CD4-positive, alpha-beta T cell treated with Interleukin-17A for 1 hour (primary cell): ENCODE data around the gene GAL3ST2.
"Not testable (repeated sequence)": the region's sequence is repeated elsewhere in the genome, so short reads cannot be mapped to it uniquely, and the experiment has no call there.

Source experiments
- DNase-seq: peaks from one replicate; pipeline ENCODE4 v3.0.0-alpha.2; 2020

The GAL3ST2 gene

GRCh38 chr2:241768850-241769249 is 7.8 kb upstream of the GAL3ST2 start:
- no peak for DNase-seq

- no peak for DNase-seq
These were observed 6.8 kb upstream of the GAL3ST2 start for GRCh38 chr2:241769819-241770184.

GRCh38 chr2:241770185-241770935 is 6.3 kb upstream of the GAL3ST2 start:
- no peak for DNase-seq

GRCh38 chr2:241770936-241771285 is 5.7 kb upstream of the GAL3ST2 start:
- no peak for DNase-seq

- no peak for DNase-seq
These were observed 5.1 kb upstream of the GAL3ST2 start for GRCh38 chr2:241771286-241772062.

GRCh38 chr2:241772063-241772499 is 4.5 kb upstream of the GAL3ST2 start:
- peak; percentile 67 for DNase-seq

GRCh38 chr2:241773511-241774418 is 2.9 kb upstream of the GAL3ST2 start:
- no peak for DNase-seq

GRCh38 chr2:241774419-241775222 is 2.0 kb upstream of the GAL3ST2 start:
- DNase-seq, result no peak

- DNase-seq, result no peak
These were observed 1.1 kb upstream of the GAL3ST2 start for GRCh38 chr2:241775223-241776177.

- no peak for DNase-seq
These were observed 606 bp downstream of the GAL3ST2 start for GRCh38 chr2:241777170-241777685.

GRCh38 chr2:241777686-241778627 is 1.3 kb downstream of the GAL3ST2 start:
- DNase-seq, result no peak

- DNase-seq, result no peak
These were observed 4.4 kb downstream of the GAL3ST2 start for GRCh38 chr2:241780939-241781569.

GRCh38 chr2:241782053-241782452 is 5.4 kb downstream of the GAL3ST2 start:
- not testable (repeated sequence) for DNase-seq

GRCh38 chr2:241788135-241788534 is 11.5 kb downstream of the GAL3ST2 start:
- no peak for DNase-seq

GRCh38 chr2:241788572-241788971 is 11.9 kb downstream of the GAL3ST2 start:
- peak; percentile 43 for DNase-seq

GRCh38 chr2:241791385-241791784 is 14.8 kb downstream of the GAL3ST2 start:
- not testable (repeated sequence) for DNase-seq

GRCh38 chr2:241793385-241793784 is 16.8 kb downstream of the GAL3ST2 start:
- no peak for DNase-seq

GRCh38 chr2:241794250-241794823 is 17.7 kb downstream of the GAL3ST2 start:
- no peak for DNase-seq
